ENCODE results near the gene MS4A13. TPM values are rescaled to one million over a fixed set of nuclear protein-coding genes. Genes with fewer than 3 reads are reported as not detected.

Gene MS4A13
- total RNA-seq, 2 experiments from 2014 or later = not detected

GRCh38 chr11:60469723-60470122 is 45.5 kb upstream of the MS4A13 start:
- CTCF ChIA-PET (ENCODE audit: unreplicated experiment) = interaction anchor here (2.0 kb wide), 1 partner anchor 106 kb away, joined by 4 read pairs; no protein-coding TSS in a partner anchor
- peak overlapping the region; percentile 21 for H3K27ac ChIP-seq (ENCODE audit: low read depth, low read length, poor library complexity, severe bottlenecking)
- no peaks in the 10 kb centered on the region for H3K9me2 ChIP-seq (ENCODE audit: insufficient read depth, low read length)

GRCh38 chr11:60477035-60477445 is 38.2 kb upstream of the MS4A13 start:
- no peak for TF ChIP-seq CTCF (conservative IDR thresholded peaks at IDR 0.05; ENCODE audit: low read length)
- TF ChIP-seq EZH2phosphoT487 (IDR thresholded peaks at IDR 0.05; ENCODE audit: borderline replicate concordance, low read depth, low read length) = no peak
- Histone ChIP-seq H3K9me2 (ENCODE audit: insufficient read depth, low read length) (no peaks in the 10 kb centered on the region), H3K9me3 (ENCODE audit: low read length) (peaks cover 12% of the 10 kb centered on the region; the same call in 1 of the 2 replicates), H3K4me1 (ENCODE audit: insufficient read depth, low read length, poor library complexity, severe bottlenecking) (peaks cover 59% of the 10 kb centered on the region), H3K4me3 (ENCODE audit: low read depth, low read length, poor library complexity, severe bottlenecking) (peak overlapping the region; percentile 46), H3K4me2 (ENCODE audit: low read length) (peak overlapping the region; percentile 68), H3K36me3 (ENCODE audit: insufficient read depth, low read length) (peaks cover 10% of the 10 kb centered on the region), H2AFZ (ENCODE audit: low read length) (peak overlapping the region; percentile 87; the same call in 1 of the 2 replicates), H3K79me2 (ENCODE audit: insufficient read depth, low read depth, low read length) (no peaks in the 10 kb centered on the region), H4K20me1 (ENCODE audit: insufficient read depth, low read length) (no peaks in the 10 kb centered on the region), H3K27ac (ENCODE audit: low read depth, low read length, poor library complexity, severe bottlenecking) (peak overlapping the region; percentile 95)
- intact Hi-C loops (cut with micrococcal nuclease; ENCODE audit: unreplicated experiment) = loop anchor here (1.0 to 2.0 kb wide), 2 partner anchors 22 to 114 kb away; partner anchors contain the start of gene MS4A1
- ChIA-PET POLR2A (interaction anchor here (0.6 to 5.8 kb wide), 11 partner anchors 9 to 437 kb away, joined by 3 to 123 read pairs (median 4); partner anchors contain the start of genes MS4A1 and TMEM109), CTCF (ENCODE audit: unreplicated experiment) (interaction anchor here (1.5 to 1.7 kb wide), 2 partner anchors 20 to 113 kb away, joined by 7 to 8 read pairs; no protein-coding TSS in a partner anchor)
- DNase-seq (ENCODE audit: low spot score) = peak; percentile 94
- BruUV-seq (replicated peaks) = no TSS peak

More at GRCh38 chr11:60469723-60470122, 45.5 kb upstream of the MS4A13 start:
- intact Hi-C loops (cut with micrococcal nuclease; ENCODE audit: unreplicated experiment) = no loop called here
- peaks cover 15% of the 10 kb centered on the region; the same call in 1 of the 2 replicates for H3K79me2 ChIP-seq (ENCODE audit: insufficient read depth, low read depth, low read length)
- POLR2A ChIA-PET = interaction anchor here (1.1 kb wide), 1 partner anchor 14 kb away, joined by 3 read pairs; the partner anchor contains the start of gene MS4A1
- H2AFZ ChIP-seq (ENCODE audit: low read length) = no peak overlapping the region
- DNase-seq (ENCODE audit: low spot score) = peak; percentile 33
- H3K4me2 ChIP-seq (ENCODE audit: low read length) = no peak overlapping the region
- peaks cover 76% of the 10 kb centered on the region for H3K36me3 ChIP-seq (ENCODE audit: insufficient read depth, low read length)
- H3K4me3 ChIP-seq (ENCODE audit: low read depth, low read length, poor library complexity, severe bottlenecking) = no peak overlapping the region
- H4K20me1 ChIP-seq (ENCODE audit: insufficient read depth, low read length) = no peaks in the 10 kb centered on the region
- H3K4me1 ChIP-seq (ENCODE audit: insufficient read depth, low read length, poor library complexity, severe bottlenecking) = peaks cover 9% of the 10 kb centered on the region
- no TSS peak for BruUV-seq (replicated peaks)
- no peaks in the 10 kb centered on the region for H3K9me3 ChIP-seq (ENCODE audit: low read length)
- TF ChIP-seq EZH2phosphoT487 (IDR thresholded peaks at IDR 0.05; ENCODE audit: borderline replicate concordance, low read depth, low read length) (no peak), CTCF (conservative IDR thresholded peaks at IDR 0.05; ENCODE audit: low read length) (peak; percentile 82)

GRCh38 chr11:60482361-60482760 is 32.8 kb upstream of the MS4A13 start:
- Histone ChIP-seq H3K4me2 (ENCODE audit: low read length) (peak overlapping the region; percentile 41), H2AFZ (ENCODE audit: low read length) (peak overlapping the region; percentile 82), H3K4me1 (ENCODE audit: insufficient read depth, low read length, poor library complexity, severe bottlenecking) (peaks cover 88% of the 10 kb centered on the region), H4K20me1 (ENCODE audit: insufficient read depth, low read length) (no peaks in the 10 kb centered on the region), H3K9me2 (ENCODE audit: insufficient read depth, low read length) (no peaks in the 10 kb centered on the region), H3K27ac (ENCODE audit: low read depth, low read length, poor library complexity, severe bottlenecking) (peak overlapping the region; percentile 36), H3K9me3 (ENCODE audit: low read length) (peaks cover 12% of the 10 kb centered on the region; the same call in 1 of the 2 replicates), H3K36me3 (ENCODE audit: insufficient read depth, low read length) (peaks cover 7% of the 10 kb centered on the region; the same call in 1 of the 2 replicates), H3K4me3 (ENCODE audit: low read depth, low read length, poor library complexity, severe bottlenecking) (peak overlapping the region; percentile 2), H3K79me2 (ENCODE audit: insufficient read depth, low read depth, low read length) (no peaks in the 10 kb centered on the region)
- no TSS peak for BruUV-seq (replicated peaks)
- ChIA-PET CTCF (ENCODE audit: unreplicated experiment) (interaction anchor here (1.2 to 4.4 kb wide), 2 partner anchors 104 to 119 kb away, joined by 3 to 23 read pairs; partner anchors contain the start of gene MS4A7), POLR2A (interaction anchor here (0.7 to 4.4 kb wide), 7 partner anchors 14 to 133 kb away, joined by 3 to 69 read pairs (median 3); partner anchors contain the start of gene MS4A1)
- peak; percentile 54 for DNase-seq (ENCODE audit: low spot score)
- no peak for TF ChIP-seq CTCF (conservative IDR thresholded peaks at IDR 0.05; ENCODE audit: low read length)
- no peak for TF ChIP-seq EZH2phosphoT487 (IDR thresholded peaks at IDR 0.05; ENCODE audit: borderline replicate concordance, low read depth, low read length)
- intact Hi-C loops (cut with micrococcal nuclease; ENCODE audit: unreplicated experiment) = no loop called here

All from OCI-LY7 (cell line).